HG03565 (cell line): Measurements from ENCODE around the gene HOMER3.
"Not testable (repeated sequence)": the region's sequence is repeated elsewhere in the genome, so short reads cannot be mapped to it uniquely, and the experiment has no call there.

Source experiments
- ATAC-seq: cut with Tn5 transposase; IDR thresholded peaks from one replicate; pipeline ENCODE4 v1.9.1; 2021; ENCODE audit warnings: mild to moderate bottlenecking, moderate library complexity; ENCODE audit not compliant: unreplicated experiment

The HOMER3 gene

DNA sequence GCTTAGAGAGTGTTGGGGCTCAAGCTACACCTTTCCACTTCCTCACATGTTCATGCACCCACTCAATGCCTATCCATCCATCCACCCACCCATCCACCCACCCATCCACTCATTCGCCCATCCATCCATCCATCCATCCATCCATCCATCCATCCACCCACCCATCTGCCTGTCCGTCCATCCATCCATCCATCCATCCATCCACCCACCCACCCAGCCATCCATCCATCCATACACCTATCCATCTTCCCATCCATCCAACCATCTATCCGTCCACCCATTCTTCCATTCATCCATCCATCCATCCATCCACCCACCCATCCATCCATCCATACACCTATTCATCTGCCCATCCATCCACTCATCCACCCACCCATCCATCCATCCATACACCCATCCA, 13.1 kb upstream of the HOMER3 start:
- no peak for ATAC-seq

DNA sequence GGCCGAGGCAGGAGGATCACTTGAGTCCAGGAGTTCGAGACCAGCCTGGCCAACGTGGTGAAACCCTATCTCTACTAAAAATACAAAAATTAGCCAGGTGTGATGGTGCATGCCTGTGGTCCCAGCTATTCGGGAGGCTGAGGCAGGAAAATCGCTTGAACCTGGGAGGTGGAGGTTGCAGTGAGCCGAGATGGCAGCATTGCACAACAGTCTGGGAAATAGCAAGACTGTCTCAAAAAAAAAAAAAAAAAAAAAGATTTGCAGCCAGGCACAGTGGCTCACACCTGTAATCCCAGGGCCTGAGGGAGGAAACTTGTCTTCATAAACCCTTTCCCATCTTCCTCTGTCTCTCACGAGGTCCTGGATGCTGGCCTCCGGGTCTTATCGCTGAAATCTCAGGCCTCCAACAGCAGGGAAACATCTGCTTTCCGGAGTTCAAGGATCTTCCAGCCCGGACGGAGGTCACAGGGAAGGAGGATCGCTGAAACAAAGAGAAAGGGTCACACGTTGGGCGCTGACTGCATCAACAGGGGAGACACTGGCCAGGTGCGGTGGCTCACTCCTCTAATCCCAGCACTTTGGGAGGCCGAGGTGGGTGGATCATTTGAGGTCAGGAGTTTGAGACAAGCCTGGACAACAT, 11.5 kb upstream of the HOMER3 start:
- ATAC-seq, result not testable (repeated sequence)

DNA sequence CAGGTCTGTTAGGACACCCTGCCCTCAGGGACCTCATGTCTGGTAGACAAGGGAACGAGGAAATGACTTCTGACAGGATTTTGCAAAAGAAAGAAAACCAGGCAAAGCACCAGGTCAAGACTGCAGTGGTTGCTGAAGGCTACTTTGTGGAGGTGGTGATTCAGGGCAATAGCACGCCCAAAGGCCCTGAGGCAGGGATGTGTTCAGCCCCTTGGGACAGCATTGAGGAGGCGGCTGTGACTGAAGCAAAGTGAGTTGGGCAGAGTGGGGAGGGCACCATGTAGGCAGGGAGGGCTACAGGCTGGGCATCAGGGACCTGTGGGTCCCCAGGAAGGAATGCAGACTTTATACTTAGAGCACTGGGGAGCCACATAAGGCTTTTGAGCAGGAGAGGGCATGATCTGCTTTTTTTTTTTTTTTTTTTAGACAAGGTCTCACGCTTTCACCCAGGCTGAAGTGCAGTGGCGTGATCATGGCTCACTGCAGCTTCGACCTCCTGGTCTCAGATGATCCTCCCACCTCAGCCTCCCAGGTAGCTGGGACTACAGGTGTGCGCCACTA, 10.8 kb upstream of the HOMER3 start:
- no peak for ATAC-seq

DNA sequence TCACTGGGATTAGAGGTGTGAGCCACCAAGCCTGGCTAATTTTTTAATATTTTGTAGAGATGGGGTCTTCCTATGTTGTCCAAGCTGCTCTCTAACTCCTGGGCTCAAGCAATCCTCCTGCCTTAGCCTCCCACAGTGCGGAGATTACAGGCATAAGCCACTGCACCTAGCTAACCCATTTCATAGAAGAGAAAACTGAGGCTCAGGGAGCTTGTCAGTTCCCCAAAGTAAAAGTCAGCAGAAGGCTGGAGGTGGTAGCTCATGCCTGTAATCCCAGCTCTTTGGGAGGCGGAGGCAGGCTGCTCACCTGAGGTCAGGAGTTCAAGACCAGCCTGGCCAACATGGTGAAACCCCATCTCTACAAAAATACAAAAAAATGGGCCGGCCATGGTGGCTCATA, 8.8 kb upstream of the HOMER3 start:
- ATAC-seq, result no peak

DNA sequence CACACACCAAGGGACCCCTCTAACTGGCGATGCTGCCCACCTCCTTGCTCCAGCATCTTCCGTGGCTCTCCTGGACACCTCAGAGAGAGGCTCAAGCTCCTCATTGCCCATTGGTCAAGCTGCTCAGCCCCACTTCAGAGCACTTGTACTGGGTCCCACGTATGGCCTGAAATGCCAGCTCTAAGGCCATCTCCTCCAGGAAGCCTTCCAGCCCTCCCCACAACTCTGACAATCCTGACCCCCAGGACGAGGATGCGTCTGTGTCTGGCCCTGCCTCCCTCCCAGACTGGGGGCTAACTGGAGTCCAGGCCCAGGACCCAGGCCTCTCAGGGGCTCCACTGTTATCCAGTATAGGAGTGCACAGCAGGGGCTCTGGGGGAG, 7.9 kb upstream of the HOMER3 start:
- no peak for ATAC-seq

DNA sequence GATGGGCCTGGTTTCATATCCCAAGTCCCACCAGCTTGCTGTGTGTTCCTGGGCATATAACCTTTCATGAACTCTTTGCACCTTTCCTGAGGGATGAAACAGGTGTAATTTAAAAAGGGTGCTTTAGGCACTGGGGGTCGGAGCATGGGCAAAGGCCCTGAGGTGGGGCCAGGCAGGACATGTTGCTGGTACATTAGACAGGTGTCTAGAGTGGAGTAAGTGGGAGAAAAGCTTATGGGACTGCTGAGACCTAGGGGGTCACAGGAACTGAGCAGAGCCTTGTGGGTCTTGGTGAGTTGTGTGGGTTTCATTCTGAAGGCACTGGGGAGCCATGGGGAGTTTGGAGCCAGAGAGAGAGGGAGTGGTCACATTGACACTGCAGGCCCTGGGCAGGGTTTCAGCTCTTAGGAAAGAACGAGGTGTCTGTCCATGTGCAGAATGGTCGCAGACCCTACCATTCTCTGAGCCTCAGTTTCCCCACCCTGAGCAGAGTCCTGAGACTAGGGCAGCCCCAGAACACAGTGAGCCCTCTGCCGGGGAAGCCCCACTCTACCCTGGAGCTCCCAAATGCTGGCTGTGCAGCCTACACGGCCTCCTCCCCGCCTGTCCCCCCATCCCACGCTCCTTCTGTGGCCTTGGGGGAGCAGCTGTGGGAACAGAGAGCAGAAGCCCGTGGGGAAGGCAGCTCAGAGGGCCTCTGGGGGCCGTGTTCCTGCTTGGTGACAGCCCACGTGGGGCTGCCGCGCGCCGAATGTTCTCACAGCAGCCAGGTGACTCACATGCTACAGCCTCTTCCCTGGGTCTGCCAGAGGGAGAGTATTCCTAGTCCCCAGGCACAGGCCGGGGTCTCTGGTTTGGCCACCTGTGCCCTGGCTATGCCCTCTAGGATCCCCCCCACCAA, 7.3 kb upstream of the HOMER3 start:
- ATAC-seq, result no peak

DNA sequence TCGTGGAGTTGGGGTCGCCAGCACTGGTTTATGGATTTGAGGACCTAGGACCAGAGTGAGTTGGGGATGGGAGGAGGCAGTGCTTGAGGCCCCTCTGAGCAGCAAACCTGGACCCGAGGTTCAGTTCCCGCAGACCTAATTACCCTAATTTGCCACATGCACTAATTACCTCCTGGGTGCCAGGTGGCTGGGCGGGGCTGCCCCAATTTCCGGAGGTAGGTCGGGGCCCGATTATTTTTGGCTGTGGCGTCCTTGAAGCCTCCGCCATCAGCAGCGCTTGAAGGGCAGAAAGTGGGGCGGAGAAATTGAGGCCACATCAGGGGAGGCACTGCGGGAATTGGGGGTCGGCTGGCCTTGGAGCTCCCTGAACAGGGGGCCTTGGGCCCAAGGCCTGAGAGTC, 5.9 kb upstream of the HOMER3 start:
- ATAC-seq, result no peak

DNA sequence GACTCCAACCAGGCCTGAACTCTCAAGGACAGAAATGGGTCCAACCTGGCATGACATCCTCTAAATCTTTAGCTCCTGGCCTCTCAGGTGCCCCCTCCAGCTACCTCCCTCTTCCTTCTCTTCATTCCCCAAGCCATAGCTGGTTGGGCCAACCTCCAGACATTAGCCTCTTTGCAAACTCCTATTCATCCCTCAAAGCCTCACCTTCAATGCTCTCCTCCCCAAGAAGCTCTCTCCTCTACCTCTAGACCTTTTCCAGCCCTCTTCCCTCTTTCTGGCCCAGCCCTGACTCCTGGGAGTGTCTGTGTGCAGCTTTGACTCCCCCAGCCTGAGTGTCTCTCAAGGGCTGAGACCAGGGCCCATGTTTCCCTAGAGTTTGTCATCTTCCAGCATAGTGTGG, 5.3 kb upstream of the HOMER3 start:
- ATAC-seq, result no peak

DNA sequence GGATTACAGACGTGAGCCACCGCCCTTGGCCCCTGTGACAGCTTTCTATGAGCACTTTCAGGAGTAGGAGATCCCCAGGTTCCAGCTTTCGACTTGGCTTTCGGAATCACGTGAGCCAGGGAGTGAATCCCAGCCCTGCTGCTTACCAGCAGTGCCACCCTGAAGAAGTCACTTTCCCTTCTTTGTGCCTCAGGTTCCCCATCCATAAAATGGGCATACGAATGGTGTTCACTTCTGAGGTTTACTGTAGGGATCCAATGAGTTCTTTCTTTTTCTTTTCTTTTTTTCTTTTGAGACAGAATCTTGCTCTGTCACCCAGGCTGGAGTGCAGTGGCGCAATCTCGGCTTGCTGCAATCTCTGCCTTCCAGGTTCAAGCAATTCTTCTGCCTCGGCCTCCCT, 4.3 kb upstream of the HOMER3 start:
- ATAC-seq, result no peak

DNA sequence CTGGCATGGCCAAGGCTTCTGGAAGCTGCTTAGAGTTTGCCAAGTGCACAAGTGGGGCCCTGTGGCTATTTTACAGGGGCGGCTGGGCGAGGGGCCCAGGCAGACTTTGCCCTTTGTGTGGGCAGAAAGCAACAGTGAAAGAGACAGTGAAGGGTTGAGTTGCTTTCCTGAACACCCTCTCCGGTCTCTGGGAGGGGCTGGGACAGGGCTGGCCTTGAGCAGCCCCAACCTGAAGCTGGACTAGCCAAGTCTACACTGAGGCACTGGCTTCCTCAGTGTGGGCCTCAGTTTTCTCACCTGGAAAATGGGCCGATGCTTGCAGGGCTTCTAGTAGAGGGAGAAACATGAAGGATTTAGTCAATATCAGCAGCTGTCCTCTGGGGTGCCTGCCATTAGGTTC, 2.4 kb upstream of the HOMER3 start:
- no peak for ATAC-seq

DNA sequence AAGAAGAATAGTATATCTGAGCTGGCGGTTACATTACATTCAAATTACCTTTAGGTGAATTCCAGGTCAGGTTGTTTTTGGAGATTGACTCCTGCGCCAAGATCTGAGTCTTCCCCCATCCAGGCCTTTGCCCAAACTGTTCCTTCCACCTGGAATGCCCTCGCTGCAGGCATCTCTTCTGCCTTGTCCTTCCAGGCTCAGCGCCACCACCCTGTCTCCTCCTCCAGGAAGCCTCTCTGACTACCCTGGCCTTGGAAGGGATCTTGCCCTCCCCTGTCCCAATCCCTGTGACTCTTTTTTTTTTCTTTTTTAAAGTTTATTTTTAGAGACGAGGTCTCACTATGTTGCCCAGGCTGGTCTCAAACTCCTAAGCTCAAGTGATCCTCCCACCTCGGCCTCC, 1.7 kb upstream of the HOMER3 start:
- no peak for ATAC-seq

DNA sequence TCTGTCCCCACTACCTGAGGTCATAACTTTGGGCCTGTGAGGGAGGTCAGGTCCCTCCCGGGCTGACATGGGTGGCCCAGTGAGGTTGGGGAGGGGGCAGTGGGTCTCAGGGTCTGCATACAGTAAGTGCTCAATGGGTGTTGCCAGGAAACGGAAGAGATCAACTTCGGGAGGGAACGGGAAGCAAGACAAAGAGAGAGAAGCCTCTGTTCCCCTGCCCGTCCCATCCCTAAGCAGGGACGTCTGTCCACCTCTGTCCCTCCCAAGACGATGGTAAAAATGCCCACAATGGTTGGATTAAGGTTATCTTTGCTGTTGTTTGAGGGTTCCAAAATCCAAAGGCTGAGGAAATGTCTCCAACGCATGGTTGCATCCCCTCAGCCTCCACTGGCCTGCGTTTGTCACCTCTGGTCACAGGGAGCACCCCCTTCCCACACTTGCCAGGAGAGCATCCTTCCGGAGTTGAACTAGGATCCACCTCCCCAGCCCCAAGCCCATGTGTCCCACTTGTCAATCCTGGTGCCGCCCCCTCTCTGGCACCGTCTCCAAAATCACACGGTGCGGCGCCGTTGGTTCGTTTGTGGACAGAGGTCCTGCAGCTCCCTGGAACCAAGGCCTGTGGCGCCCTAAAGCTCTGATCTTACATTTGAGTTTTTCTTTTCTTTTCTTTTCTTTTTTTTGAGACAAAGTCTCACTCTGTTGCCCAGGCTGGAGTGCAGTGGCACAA, 774 bp upstream of the HOMER3 start:
- no peak for ATAC-seq

DNA sequence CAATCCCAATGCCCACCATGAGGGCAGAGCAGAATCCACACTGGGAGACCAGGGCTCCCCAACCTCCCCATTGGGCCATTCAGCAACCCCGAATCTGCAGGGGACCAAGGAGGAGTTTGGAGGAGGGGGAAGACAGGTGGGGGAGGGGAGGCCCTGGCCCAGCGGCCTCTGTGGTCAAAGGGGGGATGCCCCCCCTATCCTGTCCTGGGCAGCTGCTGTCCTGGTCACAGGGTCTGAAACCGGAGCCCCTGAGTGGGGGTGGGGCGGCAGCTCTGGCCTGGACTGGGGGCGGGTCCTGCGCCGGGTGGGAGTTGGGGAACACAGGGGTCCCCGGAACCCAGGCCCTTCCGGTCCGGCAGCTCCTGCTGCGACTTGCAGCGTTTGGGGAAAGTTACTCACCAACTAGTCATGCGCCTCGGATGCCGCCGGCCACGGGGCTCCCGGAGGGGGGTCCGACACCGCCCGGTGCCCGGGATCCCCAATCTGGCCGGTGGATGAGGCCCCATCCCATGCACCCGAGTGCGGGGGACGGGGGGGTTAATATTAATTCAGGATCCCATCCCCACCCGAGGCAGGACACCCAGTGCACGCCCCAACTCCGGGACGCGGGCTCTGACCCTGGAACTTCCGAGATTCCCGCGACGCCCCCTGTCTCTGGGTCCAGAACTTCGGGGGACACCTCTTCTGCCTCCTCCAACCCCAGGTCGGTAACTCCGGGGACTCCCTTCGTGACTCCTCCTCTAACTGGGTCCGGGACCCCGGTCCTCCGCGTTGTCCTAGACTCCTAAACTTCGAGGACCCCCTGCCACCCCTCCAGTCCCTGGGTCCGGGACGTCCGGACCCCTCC, 872 bp downstream of the HOMER3 start:
- ATAC-seq, result no peak

DNA sequence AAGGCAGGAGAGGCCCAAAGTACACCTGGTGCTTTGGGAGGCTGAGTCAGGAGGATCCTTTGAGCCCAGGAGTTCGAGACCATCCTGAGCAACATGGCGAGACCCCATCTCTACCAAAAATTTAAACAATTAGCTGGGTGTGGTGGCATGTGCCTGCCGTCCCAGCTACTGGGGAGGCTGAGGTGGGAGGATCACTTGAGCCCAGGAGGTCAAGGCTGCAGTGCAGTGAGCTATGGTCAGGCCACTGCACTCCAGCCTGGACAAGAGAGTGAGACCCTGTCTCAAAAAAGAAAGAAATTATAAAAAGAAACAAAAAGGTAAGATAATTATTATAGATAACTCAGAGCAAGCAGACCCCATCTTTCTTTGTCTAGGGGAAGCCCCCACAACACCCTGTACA, 1.9 kb downstream of the HOMER3 start:
- ATAC-seq, result no peak

DNA sequence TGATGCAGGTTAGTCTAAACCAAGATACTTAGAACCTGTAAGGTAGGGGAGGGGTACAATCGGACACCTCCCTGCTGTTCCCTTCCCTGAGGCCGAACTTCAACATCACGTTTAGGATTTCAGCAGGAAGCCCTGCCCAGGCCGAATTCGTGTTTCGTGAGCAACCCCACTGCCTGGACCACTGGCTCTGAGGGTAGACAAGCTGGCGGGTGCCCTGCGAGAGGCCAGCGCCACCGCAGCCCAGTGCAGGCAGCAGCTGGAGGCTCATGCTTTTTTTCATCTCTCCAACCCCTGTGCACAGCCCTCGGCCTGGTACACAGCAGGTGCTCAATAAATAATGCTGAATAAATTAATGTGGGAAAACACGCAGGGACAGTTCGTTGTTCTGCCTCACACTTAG, 7.7 kb downstream of the HOMER3 start:
- no peak for ATAC-seq

DNA sequence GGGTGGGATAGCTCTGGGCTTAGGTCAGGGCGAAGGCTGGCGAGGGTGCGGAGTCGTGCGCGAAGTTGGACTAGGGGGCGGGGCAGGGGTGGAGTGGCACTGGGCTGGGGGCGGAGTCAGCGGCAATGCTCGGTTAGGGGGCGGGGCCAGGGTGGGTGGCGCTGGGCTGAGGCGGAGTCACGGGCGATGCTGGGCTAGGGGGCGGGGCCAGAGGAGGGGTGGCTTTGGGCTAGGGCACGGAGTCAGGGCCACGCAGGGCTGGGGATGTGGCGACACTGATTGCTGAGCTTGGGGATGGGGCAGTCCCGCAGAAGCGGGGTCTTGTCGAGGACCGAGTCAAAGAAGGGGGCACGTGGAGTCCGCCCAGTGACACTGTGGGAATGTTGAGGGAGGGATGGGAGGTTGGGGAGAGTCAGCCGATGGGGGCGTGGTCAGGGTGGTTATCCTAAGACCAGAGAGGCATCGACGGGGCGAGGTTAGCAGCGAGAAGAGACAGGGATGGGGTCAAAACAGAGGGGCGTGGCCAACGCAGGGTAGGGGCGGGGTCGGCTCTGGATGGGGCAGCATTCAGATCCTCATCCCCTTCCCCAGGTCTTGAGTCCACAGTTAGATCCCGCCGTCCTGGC, 8.7 kb downstream of the HOMER3 start:
- no peak for ATAC-seq

DNA sequence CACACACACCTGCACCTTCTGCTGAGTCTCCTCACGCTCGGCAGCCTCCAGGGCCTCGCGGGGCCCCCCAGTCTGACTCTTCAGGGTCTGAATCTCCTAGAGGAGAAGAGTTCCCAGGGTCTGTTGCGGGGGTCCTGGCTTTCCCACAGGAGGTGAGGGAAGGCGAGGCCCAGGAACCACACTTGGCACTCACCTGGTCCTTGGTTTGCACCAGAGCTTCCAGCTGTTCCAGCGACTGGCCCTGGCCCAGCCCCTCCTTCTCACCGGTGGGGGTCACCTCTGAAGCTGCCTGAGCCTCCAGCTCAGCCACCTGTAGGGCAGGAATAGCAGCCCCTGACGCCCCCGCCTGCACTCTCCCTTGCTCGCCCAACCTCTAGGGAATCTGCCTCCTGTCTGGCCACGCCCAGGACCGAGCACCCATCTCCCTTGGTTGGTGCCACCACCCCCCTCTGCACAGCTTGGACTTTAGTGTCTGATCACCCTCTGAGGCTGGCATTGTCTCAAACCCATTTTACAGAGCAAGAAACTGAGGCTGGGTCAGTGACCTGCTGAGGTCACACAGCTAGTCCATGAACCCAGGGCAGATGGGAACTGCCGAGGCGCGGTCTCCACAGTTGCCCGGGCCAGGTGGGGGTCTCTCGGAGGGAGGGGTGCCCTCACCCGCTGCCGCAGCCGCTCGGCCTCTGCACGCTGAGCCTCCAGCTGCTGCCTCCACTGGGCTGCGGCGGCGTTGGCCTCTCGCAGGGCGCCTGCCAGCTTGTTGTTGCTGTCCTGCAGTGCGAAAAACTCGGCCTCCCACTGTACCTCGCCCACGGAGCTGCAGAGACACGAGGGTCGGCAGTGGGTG, 9.5 kb downstream of the HOMER3 start:
- ATAC-seq, result no peak

DNA sequence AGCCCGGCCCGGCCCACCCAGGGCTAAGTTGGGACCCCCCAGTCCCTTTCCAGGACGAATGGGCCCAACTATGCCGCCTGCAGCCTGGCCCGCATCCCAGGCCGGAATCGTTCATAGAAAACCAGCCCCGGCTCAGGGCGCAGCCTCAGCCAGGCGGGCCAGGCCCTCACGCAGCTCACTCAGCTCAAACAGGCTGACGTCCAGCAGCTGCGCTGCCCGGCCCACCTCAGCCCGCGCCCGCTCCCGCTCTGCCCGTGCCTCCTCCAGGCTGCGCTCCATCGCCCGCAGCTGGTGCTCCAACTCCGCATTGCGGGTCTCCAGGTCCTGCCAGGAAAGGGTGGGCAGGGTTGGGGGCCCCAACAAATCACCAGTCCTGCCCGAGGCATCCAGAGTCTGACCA, 11.7 kb downstream of the HOMER3 start:
- ATAC-seq, result no peak

DNA sequence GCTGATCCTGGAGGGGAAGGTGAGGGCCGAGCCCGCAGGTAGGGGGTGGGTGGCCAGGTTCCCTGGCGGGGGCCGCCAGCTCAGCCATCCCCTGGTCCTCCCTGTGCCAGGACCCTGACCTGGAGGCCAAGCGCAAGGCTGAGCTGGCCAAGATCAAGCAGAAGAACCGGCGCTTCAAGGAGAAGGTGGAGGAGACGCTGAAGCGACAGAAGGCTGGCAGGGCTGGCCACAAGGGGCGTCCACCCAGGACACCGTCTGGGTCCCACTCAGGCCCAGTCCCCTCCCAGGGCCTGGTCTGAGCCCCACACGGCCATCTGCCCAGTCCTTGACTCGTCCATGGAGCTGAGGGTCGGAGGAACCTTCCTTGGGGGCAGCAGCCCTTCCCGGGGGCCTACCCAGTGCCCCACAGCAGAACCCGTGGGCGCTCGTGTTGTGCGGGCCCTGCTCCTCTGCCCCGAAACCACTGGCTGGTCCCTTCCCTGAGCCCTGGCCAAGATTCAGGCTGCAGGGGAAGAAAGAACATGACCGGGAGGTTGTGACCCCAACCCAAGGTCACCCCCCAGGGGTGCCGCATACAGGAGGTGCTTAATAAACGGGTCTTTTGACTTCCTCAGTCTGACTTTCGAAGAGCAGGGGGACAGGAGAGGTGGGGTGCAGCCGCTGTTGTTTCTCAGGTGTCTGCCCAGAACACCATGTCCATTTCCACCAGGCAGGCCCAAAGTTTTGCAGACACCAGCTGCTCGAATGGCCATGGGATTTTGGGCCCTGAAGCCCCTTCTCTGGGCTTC, 12.8 kb downstream of the HOMER3 start:
- ATAC-seq, result no peak
